HG03095 (cell line): ENCODE measurements around the gene CDC42EP2.

ENCODE experiments used
- ATAC-seq: cut with Tn5 transposase; IDR thresholded peaks from one replicate; pipeline ENCODE4 v1.9.1; 2021; ENCODE audit warnings: moderate library complexity; ENCODE audit not compliant: unreplicated experiment

Gene CDC42EP2

GRCh38 chr11:65355013-65355775 lies 40.5 kb downstream of the CDC42EP2 start:
- ATAC-seq, result peak; percentile 15

GRCh38 chr11:65355776-65356393 lies 41.2 kb downstream of the CDC42EP2 start:
- ATAC-seq, result no peak

- no peak for ATAC-seq
Observed at GRCh38 chr11:65356394-65356972, 41.8 kb downstream of the CDC42EP2 start.

GRCh38 chr11:65357856-65358356 lies 43.2 kb downstream of the CDC42EP2 start:
- ATAC-seq, result no peak

GRCh38 chr11:65362320-65362931 lies 47.8 kb downstream of the CDC42EP2 start:
- no peak for ATAC-seq

GRCh38 chr11:65362966-65363365 lies 48.3 kb downstream of the CDC42EP2 start:
- ATAC-seq, result no peak

GRCh38 chr11:65363770-65364169 lies 49.1 kb downstream of the CDC42EP2 start:
- ATAC-seq, result no peak

GRCh38 chr11:65366340-65366773 lies 51.7 kb downstream of the CDC42EP2 start:
- ATAC-seq, result no peak

GRCh38 chr11:65370659-65371049 lies 56.0 kb downstream of the CDC42EP2 start:
- no peak for ATAC-seq
